Suprapubic skin (tissue), 4 donors: Measurements from ENCODE around the gene ATXN1.

Experiments used
- POLR2A ChIP-seq, 2 donors: fragments of 450-650 bp; IDR thresholded peaks; one replicate each; pipeline ENCODE4 v1.6.1; 2017; ENCODE audit warnings: antibody characterized with exemption in 2 of 2, mild to moderate bottlenecking in 2 of 2, moderate library complexity in 2 of 2
- POLR2AphosphoS5 ChIP-seq, 3 donors: sonication (generic); formaldehyde crosslinking; IDR thresholded peaks; one replicate each; pipeline ENCODE4 v1.6.1; 2017; ENCODE audit warnings: antibody characterized with exemption in 3 of 3
- TF ChIP-seq, protein P1 (sequence below), 2 donors: fragments of 200-600 bp in 1 of 2; fragments of 450-650 bp in 1 of 2; sonication (generic) in 1 of 2; IDR thresholded peaks; one replicate each; pipeline ENCODE4 v1.5.1; 2016 to 2019; ENCODE audit warnings: antibody characterized with exemption in 2 of 2, mild to moderate bottlenecking in 1 of 2, moderate library complexity in 1 of 2

DNA sequence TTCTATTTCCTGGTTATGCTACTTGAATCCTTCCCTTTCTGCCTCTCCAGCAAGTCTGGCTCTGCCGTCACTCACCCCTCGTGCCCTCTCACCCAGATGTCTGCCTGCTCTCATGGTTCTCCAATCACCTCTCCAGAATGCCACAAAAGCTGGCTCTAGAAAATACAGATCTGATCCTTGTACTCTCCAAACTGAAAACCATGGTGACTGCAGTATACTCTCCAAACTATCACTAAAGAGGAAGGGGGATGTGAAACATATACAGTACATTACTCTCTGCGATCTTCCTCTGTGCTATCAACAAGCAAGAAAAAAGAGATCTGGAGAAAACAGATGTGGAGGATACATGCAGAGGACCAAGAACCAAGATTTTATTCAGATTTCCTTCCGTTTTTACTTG, 91.1 kb downstream of the ATXN1 start:
- TF ChIP-seq POLR2A (IDR thresholded peaks at IDR 0.05) (no peak), POLR2AphosphoS5 (IDR thresholded peaks at IDR 0.05) (no peak)
- TF ChIP-seq, protein P1, sequence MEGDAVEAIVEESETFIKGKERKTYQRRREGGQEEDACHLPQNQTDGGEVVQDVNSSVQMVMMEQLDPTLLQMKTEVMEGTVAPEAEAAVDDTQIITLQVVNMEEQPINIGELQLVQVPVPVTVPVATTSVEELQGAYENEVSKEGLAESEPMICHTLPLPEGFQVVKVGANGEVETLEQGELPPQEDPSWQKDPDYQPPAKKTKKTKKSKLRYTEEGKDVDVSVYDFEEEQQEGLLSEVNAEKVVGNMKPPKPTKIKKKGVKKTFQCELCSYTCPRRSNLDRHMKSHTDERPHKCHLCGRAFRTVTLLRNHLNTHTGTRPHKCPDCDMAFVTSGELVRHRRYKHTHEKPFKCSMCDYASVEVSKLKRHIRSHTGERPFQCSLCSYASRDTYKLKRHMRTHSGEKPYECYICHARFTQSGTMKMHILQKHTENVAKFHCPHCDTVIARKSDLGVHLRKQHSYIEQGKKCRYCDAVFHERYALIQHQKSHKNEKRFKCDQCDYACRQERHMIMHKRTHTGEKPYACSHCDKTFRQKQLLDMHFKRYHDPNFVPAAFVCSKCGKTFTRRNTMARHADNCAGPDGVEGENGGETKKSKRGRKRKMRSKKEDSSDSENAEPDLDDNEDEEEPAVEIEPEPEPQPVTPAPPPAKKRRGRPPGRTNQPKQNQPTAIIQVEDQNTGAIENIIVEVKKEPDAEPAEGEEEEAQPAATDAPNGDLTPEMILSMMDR (IDR thresholded peaks at IDR 0.05) = no peak
